Progenitor cell of endocrine pancreas (in vitro differentiated cells): Measurements from ENCODE around the gene HORMAD2. TPM values are rescaled to one million over a fixed set of nuclear protein-coding genes. Genes with fewer than 3 reads are reported as not detected.

ENCODE experiments used
- DNase-seq: peaks from one replicate; pipeline ENCODE4 v3.0.0; 2021; ENCODE audit warnings: low spot score; ENCODE audit not compliant: unreplicated experiment
- H3K27ac Mint-ChIP-seq: 2 replicates; pipeline ENCODE4 v1.8.0; 2021; ENCODE audit warnings: mild to moderate bottlenecking, moderate library complexity, mixed read lengths
- H3K27me3 Mint-ChIP-seq: 2 replicates; pipeline ENCODE4 v1.8.0; 2021; ENCODE audit warnings: mixed read lengths
- H3K36me3 Mint-ChIP-seq: 2 replicates; pipeline ENCODE4 v1.8.0; 2022; ENCODE audit warnings: mixed read lengths; ENCODE audit not compliant: insufficient read depth
- H3K4me1 Mint-ChIP-seq: 2 replicates; pipeline ENCODE4 v1.8.0; 2021; ENCODE audit warnings: low read depth, mixed read lengths
- H3K4me3 Mint-ChIP-seq: 2 replicates; pipeline ENCODE4 v1.8.0; 2021; ENCODE audit warnings: low read depth, mild to moderate bottlenecking, moderate library complexity, mixed read lengths
- H3K9me3 Mint-ChIP-seq: 2 replicates; pipeline ENCODE4 v1.8.0; 2021; ENCODE audit warnings: low read depth, mixed read lengths
- CTCF ChIP-seq: fragments of 200-600 bp; sonication (generic); IDR thresholded peaks from one replicate; pipeline ENCODE4 v1.5.0; 2021; ENCODE audit warnings: antibody characterized with exemption, mild to moderate bottlenecking; ENCODE audit not compliant: unreplicated experiment
- total RNA-seq: library from RNA; stranded (reverse); gene quantifications from 2 replicates; pipeline ENCODE4 v1.2.1, GENCODE V29; 2021

HORMAD2 gene
- total RNA-seq, 1 donor from 2014 or later: not detected

GRCh38 chr22:30226192-30226832, 146.0 kb downstream of the HORMAD2 start:
- Mint-ChIP-seq H3K27me3 (peaks cover 16% of the 10 kb centered on the region), H3K9me3 (no peaks in the 10 kb centered on the region), H3K4me1 (peaks cover 4% of the 10 kb centered on the region), H3K4me3 (no peak overlapping the region), H3K36me3 (no peaks in the 10 kb centered on the region), H3K27ac (no peak overlapping the region)
- no peak for TF ChIP-seq CTCF
- no peak for DNase-seq

Other genes starting within 250 kb of the HORMAD2 start
- gene ASCC2, start 242.2 kb upstream of the HORMAD2 start, total RNA-seq: 56.1 and 60.6 TPM in 2 replicates
- 50.2 and 51.0 TPM in 2 replicates for gene MTMR3, start 197.3 kb upstream of the HORMAD2 start, total RNA-seq
- 2.3 and 3.6 TPM in 2 replicates for gene LIF, start 166.3 kb downstream of the HORMAD2 start, total RNA-seq
- not detected in 2 replicates for gene OSM, start 186.4 kb downstream of the HORMAD2 start, total RNA-seq
- 7.2 and 9.3 TPM in 2 replicates for gene CASTOR1, start 209.0 kb downstream of the HORMAD2 start, total RNA-seq
- gene TBC1D10A, start 246.5 kb downstream of the HORMAD2 start, total RNA-seq: 10.6 and 13.4 TPM in 2 replicates